MM.1S (cell line): Measurements from ENCODE around the gene MANBA.

Experiments used
- DNase-seq: peaks from one replicate; pipeline ENCODE4 v3.0.0-alpha.2; 2015
- H2AFZ ChIP-seq: fragments of 300-600 bp; sonication (generic); 2 replicates; pipeline ENCODE4 v1.6.0; 2016; ENCODE audit warnings: antibody characterized with exemption, low read length
- H3F3A ChIP-seq: fragments of 300-600 bp; sonication (generic); 2 replicates; pipeline ENCODE4 v1.6.1; 2016; ENCODE audit warnings: mild to moderate bottlenecking, antibody characterized with exemption, low read length, moderate library complexity, mixed read lengths; ENCODE audit not compliant: insufficient read depth
- H3K27ac ChIP-seq: fragments of 300-600 bp; sonication (generic); 2 replicates; pipeline ENCODE4 v1.5.1; 2016; ENCODE audit warnings: mild to moderate bottlenecking, low read length
- H3K27me3 ChIP-seq: fragments of 300-600 bp; sonication (generic); replicated peaks from 2 replicates; pipeline ENCODE4 v1.6.0; 2016; ENCODE audit warnings: low read length; ENCODE audit not compliant: insufficient read depth
- H3K36me3 ChIP-seq: fragments of 300-600 bp; sonication (generic); replicated peaks from 2 replicates; pipeline ENCODE4 v1.6.1; 2016; ENCODE audit warnings: mild to moderate bottlenecking, low read length, mixed read lengths; ENCODE audit not compliant: insufficient read depth
- H3K4me1 ChIP-seq: fragments of 300-600 bp; sonication (generic); 2 replicates; pipeline ENCODE4 v1.6.1; 2016; ENCODE audit warnings: low read length, mixed read lengths
- H3K4me2 ChIP-seq: fragments of 300-600 bp; sonication (generic); 2 replicates; pipeline ENCODE4 v1.6.0; 2016; ENCODE audit warnings: low read depth, low read length
- H3K4me3 ChIP-seq: fragments of 300-600 bp; sonication (generic); 2 replicates; pipeline ENCODE4 v1.5.1; 2016; ENCODE audit warnings: low read length, mixed read lengths
- H3K79me2 ChIP-seq: fragments of 300-600 bp; sonication (generic); 2 replicates; pipeline ENCODE4 v1.6.1; 2016; ENCODE audit warnings: mixed run types, low read length, mixed read lengths
- H3K9ac ChIP-seq: fragments of 300-600 bp; sonication (generic); 2 replicates; pipeline ENCODE4 v1.6.1; 2016; ENCODE audit warnings: low read length, mixed read lengths
- H3K9me2 ChIP-seq: fragments of 300-600 bp; sonication (generic); replicated peaks from 2 replicates; pipeline ENCODE4 v1.6.1; 2016; ENCODE audit warnings: mild to moderate bottlenecking, low read length, mixed read lengths; ENCODE audit not compliant: insufficient read depth
- H3K9me3 ChIP-seq: fragments of 300-600 bp; sonication (generic); replicated peaks from 2 replicates; pipeline ENCODE4 v1.6.1; 2016; ENCODE audit warnings: mild to moderate bottlenecking, low read length, mixed read lengths; ENCODE audit not compliant: insufficient read depth
- H4K20me1 ChIP-seq: fragments of 300-600 bp; sonication (generic); 2 replicates; pipeline ENCODE4 v1.6.1; 2016; ENCODE audit warnings: mild to moderate bottlenecking, low read length, moderate library complexity, mixed read lengths; ENCODE audit not compliant: insufficient read depth
- EZH2 ChIP-seq: fragments of 300-600 bp; sonication (generic); optimal IDR thresholded peaks from 2 replicates; pipeline ENCODE3; 2017; ENCODE audit warnings: low read depth, mild to moderate bottlenecking, antibody characterized with exemption, low read length, mixed read lengths
- EZH2phosphoT487 ChIP-seq: fragments of 300-600 bp; sonication (generic); IDR thresholded peaks from 2 replicates; pipeline ENCODE4 v1.6.1; 2018; ENCODE audit warnings: antibody characterized with exemption, low read length
- TF ChIP-seq, protein P1 (sequence below): fragments of 300-600 bp; sonication (generic); IDR thresholded peaks from 2 replicates; pipeline ENCODE4 v1.5.1; 2016; ENCODE audit warnings: antibody characterized with exemption, low read length, mixed read lengths

Gene MANBA

GRCh38 chr4:102693861-102694260 lies 66.9 kb downstream of the MANBA start:
- no peaks in the 10 kb centered on the region for H3K27me3 ChIP-seq
- no peaks in the 10 kb centered on the region; the same call in 1 of the 2 replicates for H3K36me3 ChIP-seq
- H3K9me3 ChIP-seq, result no peaks in the 10 kb centered on the region
- H3K27ac ChIP-seq, result no peak overlapping the region
- no peak for DNase-seq
- TF ChIP-seq, protein P1, sequence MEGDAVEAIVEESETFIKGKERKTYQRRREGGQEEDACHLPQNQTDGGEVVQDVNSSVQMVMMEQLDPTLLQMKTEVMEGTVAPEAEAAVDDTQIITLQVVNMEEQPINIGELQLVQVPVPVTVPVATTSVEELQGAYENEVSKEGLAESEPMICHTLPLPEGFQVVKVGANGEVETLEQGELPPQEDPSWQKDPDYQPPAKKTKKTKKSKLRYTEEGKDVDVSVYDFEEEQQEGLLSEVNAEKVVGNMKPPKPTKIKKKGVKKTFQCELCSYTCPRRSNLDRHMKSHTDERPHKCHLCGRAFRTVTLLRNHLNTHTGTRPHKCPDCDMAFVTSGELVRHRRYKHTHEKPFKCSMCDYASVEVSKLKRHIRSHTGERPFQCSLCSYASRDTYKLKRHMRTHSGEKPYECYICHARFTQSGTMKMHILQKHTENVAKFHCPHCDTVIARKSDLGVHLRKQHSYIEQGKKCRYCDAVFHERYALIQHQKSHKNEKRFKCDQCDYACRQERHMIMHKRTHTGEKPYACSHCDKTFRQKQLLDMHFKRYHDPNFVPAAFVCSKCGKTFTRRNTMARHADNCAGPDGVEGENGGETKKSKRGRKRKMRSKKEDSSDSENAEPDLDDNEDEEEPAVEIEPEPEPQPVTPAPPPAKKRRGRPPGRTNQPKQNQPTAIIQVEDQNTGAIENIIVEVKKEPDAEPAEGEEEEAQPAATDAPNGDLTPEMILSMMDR, result no peak
- no peak for TF ChIP-seq EZH2
- TF ChIP-seq EZH2phosphoT487, result no peak
- no peak overlapping the region for H2AFZ ChIP-seq
- H3K79me2 ChIP-seq, result no peaks in the 10 kb centered on the region
- no peaks in the 10 kb centered on the region for H4K20me1 ChIP-seq
- no peak overlapping the region for H3K4me2 ChIP-seq
- no peaks in the 10 kb centered on the region for H3K4me1 ChIP-seq
- no peak overlapping the region for H3K9ac ChIP-seq
- H3K4me3 ChIP-seq, result no peak overlapping the region
- no peaks in the 10 kb centered on the region for H3F3A ChIP-seq
- H3K9me2 ChIP-seq, result no peaks in the 10 kb centered on the region

- Histone ChIP-seq H4K20me1 (no peaks in the 10 kb centered on the region), H3K4me1 (no peaks in the 10 kb centered on the region), H3K36me3 (no peaks in the 10 kb centered on the region; the same call in 1 of the 2 replicates), H3K4me2 (no peak overlapping the region), H3F3A (no peaks in the 10 kb centered on the region), H3K27me3 (no peaks in the 10 kb centered on the region), H3K9me2 (no peaks in the 10 kb centered on the region), H3K27ac (no peak overlapping the region), H2AFZ (no peak overlapping the region), H3K4me3 (no peak overlapping the region), H3K9ac (no peak overlapping the region), H3K9me3 (no peaks in the 10 kb centered on the region), H3K79me2 (no peaks in the 10 kb centered on the region)
- no peak for TF ChIP-seq EZH2
- TF ChIP-seq, protein P1, result no peak
- TF ChIP-seq EZH2phosphoT487, result no peak
- no peak for DNase-seq
These were observed 67.4 kb downstream of the MANBA start for GRCh38 chr4:102693262-102693850.

DNA sequence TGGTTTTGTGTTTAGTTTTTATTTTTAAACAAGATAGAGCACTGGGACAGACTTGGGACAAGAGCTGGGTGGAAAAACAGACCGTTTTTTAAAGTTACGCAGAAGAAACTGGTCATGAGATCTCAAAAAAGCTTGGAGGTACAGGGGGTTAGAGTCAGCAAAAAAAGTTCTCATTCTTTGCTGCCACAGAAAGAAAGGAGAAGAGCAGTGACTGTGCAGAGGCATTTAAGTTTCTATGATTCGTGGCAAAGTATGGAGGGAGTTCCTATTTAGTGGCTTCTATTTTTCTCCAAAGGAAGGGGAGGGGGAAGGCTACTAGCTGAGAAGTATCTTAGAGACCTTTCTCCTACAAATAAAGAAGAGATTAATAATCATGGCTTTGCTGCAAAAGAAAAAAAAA lies 68.3 kb downstream of the MANBA start:
- H3K9me3 ChIP-seq, result no peaks in the 10 kb centered on the region
- H3K79me2 ChIP-seq, result no peaks in the 10 kb centered on the region
- no peaks in the 10 kb centered on the region for H3K27me3 ChIP-seq
- H3K4me1 ChIP-seq, result 0 out of 2 replicates have a peak, but pooled peaks cover under 1% of the 10 kb centered on the region
- TF ChIP-seq EZH2 (no peak), EZH2phosphoT487 (no peak)
- TF ChIP-seq, protein P1, result no peak
- no peaks in the 10 kb centered on the region for H4K20me1 ChIP-seq
- no peak overlapping the region for H3K27ac ChIP-seq
- no peak overlapping the region for H3K9ac ChIP-seq
- no peak overlapping the region for H2AFZ ChIP-seq
- no peaks in the 10 kb centered on the region; the same call in 1 of the 2 replicates for H3K36me3 ChIP-seq
- no peak overlapping the region for H3K4me3 ChIP-seq
- H3F3A ChIP-seq, result peaks cover under 1% of the 10 kb centered on the region; the same call in 1 of the 2 replicates
- no peak for DNase-seq
- H3K9me2 ChIP-seq, result no peaks in the 10 kb centered on the region
- no peak overlapping the region for H3K4me2 ChIP-seq
